Stimulated activated naive B cell treated with anti-CD40 and anti-IgM and Interleukin-4, amounts not matched to agents 10 μg/mL and 1 μg/mL and 100 μg/mL, for 72 hours (primary cell): ENCODE data around the gene MAPT.

Experiments
- ATAC-seq, 2 donors: fragments of 150-1000 bp; cut with Tn5 transposase; replicated peaks; 2 replicates each; pipeline ENCODE4 v1.10.0; 2021; ENCODE audit warnings: moderate library complexity in 1 of 2
- DNase-seq: peaks from one replicate; pipeline ENCODE4 v3.0.0; 2021
- H3K27ac Mint-ChIP-seq: one replicate; pipeline ENCODE4 v1.8.0; 2022; ENCODE audit warnings: mild to moderate bottlenecking, mixed read lengths
- H3K27me3 Mint-ChIP-seq, 2 donors: one replicate each; pipeline ENCODE4 v1.8.0; 2022; ENCODE audit warnings: mixed read lengths in 2 of 2
- H3K36me3 Mint-ChIP-seq, 2 donors: one replicate each; pipeline ENCODE4 v1.8.0; 2022; ENCODE audit warnings: mixed read lengths in 2 of 2, mild to moderate bottlenecking in 1 of 2
- H3K4me1 Mint-ChIP-seq, 2 donors: one replicate each; pipeline ENCODE4 v1.8.0; 2022; ENCODE audit warnings: mixed read lengths in 2 of 2, mild to moderate bottlenecking in 1 of 2
- H3K4me3 Mint-ChIP-seq, 2 donors: one replicate each; pipeline ENCODE4 v1.8.0; 2022; ENCODE audit warnings: mild to moderate bottlenecking in 2 of 2, mixed read lengths in 2 of 2, moderate library complexity in 1 of 2
- H3K9me3 Mint-ChIP-seq, 2 donors: one replicate each; pipeline ENCODE4 v1.8.0; 2022; ENCODE audit warnings: mixed read lengths in 2 of 2, mild to moderate bottlenecking in 1 of 2

Gene MAPT

GRCh38 chr17:45974916-45975630 lies 80.7 kb downstream of the MAPT start:
- H3K4me3 Mint-ChIP-seq: peak overlapping the region; percentile 37 to 39
- peak; percentile 81 for DNase-seq
- H3K36me3 Mint-ChIP-seq: no peaks in the 10 kb centered on the region
- ATAC-seq: peak; percentile 96 to 97
- H3K4me1 Mint-ChIP-seq: peaks cover 19 to 29% of the 10 kb centered on the region in 2 donors
- peaks cover 0 to 3% of the 10 kb centered on the region in 2 donors for H3K9me3 Mint-ChIP-seq
- H3K27ac Mint-ChIP-seq: peak overlapping the region; percentile 71
- peaks cover 4% of the 10 kb centered on the region in 2 donors for H3K27me3 Mint-ChIP-seq

- H3K9me3 Mint-ChIP-seq: peaks cover 0 to 3% of the 10 kb centered on the region in 2 donors
- DNase-seq: peak; percentile 41
- H3K36me3 Mint-ChIP-seq: no peaks in the 10 kb centered on the region
- peak; percentile 72 for ATAC-seq
- H3K4me1 Mint-ChIP-seq: peaks cover 19 to 29% of the 10 kb centered on the region in 2 donors
- H3K4me3 Mint-ChIP-seq: peak overlapping the region; percentile 37 to 39
- no peaks in the 10 kb centered on the region for H3K27me3 Mint-ChIP-seq
- H3K27ac Mint-ChIP-seq: peak overlapping the region; percentile 71
Measured at GRCh38 chr17:45975640-45976295, 81.4 kb downstream of the MAPT start.

DNA sequence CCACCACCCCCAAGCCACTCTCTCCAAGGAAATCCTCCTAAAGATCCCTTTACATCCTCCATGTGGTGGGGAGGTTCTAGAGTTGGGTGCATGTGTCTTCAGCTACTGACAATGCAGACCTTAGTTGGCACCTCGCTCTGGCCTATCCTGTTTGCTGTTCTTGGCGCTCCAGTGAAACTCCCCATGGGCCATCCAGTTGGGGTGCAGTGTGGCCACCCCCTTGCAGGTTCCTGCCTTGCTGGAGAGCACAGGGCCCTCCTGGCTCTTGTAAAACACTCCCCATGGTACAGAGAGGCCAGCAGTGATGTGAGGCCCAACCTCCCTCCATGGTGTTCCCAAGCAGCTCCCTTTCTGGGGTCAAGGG lies 82.0 kb downstream of the MAPT start:
- H3K4me3 Mint-ChIP-seq: peak overlapping the region in 1 of 2 donors; percentile 12
- peak overlapping the region; percentile 71 for H3K27ac Mint-ChIP-seq
- H3K27me3 Mint-ChIP-seq: no peaks in the 10 kb centered on the region
- peaks cover 19 to 29% of the 10 kb centered on the region in 2 donors for H3K4me1 Mint-ChIP-seq
- DNase-seq: no peak
- peaks cover 0 to 3% of the 10 kb centered on the region in 2 donors for H3K9me3 Mint-ChIP-seq
- no peak for ATAC-seq
- H3K36me3 Mint-ChIP-seq: no peaks in the 10 kb centered on the region

DNA sequence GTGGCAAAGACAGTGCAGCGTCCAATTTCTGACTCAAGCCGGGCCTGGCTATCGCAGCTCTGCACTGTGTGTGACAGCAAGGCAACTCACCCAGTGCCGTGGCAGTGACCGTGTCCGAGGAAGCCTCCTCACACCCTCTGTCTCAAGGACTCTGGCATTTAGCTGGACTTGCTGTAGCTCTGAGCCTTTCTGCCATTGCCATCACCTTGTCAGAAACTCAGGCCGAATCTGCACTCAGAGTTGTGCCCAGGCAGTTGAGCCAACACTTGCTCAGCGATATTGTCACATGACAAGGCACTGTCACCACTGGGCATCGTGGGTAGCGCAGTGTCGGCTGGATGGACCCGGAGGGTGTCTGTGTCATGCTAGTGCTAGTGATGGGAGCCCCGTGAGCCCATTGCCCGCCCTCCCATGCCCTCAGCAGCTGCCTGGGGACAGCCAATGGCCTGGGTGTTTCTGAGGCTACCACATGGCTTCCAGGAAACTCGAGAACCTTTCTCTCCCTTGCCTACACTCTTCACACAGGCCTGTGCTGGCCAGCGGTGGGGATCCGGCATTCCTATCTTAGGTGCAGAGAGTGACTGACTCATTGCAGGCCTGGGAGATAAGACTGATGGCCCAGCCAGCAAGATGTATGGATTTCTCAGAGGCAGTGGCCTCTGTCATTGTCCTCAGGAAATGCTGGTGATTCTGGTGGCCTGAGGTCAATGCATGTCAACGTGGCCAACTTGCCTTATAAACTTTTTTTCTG lies 82.6 kb downstream of the MAPT start:
- no peak for DNase-seq
- peak overlapping the region; percentile 71 for H3K27ac Mint-ChIP-seq

DNA sequence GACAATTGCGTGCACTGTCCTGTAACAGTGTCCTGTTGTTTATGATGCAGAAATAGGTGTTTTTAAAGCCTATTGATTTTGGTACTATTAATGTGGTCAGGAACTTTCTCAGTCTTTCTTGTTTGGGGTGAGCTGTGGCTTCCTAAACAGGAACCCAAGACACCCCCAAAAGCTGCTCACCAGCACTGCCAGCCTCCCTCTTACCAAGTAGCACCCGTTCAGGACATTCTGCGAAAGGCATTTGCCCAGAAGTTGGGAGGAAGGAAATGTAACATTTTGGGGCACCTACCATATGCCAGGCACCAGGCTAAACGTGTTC lies 83.1 kb downstream of the MAPT start:
- Mint-ChIP-seq H3K4me1 (peaks cover 19 to 29% of the 10 kb centered on the region in 2 donors), H3K9me3 (no peaks in the 10 kb centered on the region), H3K27ac (no peak overlapping the region), H3K27me3 (peaks cover 0 to 4% of the 10 kb centered on the region in 2 donors), H3K4me3 (no peak overlapping the region), H3K36me3 (no peaks in the 10 kb centered on the region)
- no peak for ATAC-seq
- no peak for DNase-seq

More for the DNA sequence above, 82.6 kb downstream of the MAPT start:
- no peak for ATAC-seq
- Mint-ChIP-seq H3K4me1 (peaks cover 19 to 29% of the 10 kb centered on the region in 2 donors), H3K9me3 (peaks cover 0 to 3% of the 10 kb centered on the region in 2 donors), H3K36me3 (no peaks in the 10 kb centered on the region), H3K4me3 (no peak overlapping the region), H3K27me3 (peaks cover 0 to 4% of the 10 kb centered on the region in 2 donors)

DNA sequence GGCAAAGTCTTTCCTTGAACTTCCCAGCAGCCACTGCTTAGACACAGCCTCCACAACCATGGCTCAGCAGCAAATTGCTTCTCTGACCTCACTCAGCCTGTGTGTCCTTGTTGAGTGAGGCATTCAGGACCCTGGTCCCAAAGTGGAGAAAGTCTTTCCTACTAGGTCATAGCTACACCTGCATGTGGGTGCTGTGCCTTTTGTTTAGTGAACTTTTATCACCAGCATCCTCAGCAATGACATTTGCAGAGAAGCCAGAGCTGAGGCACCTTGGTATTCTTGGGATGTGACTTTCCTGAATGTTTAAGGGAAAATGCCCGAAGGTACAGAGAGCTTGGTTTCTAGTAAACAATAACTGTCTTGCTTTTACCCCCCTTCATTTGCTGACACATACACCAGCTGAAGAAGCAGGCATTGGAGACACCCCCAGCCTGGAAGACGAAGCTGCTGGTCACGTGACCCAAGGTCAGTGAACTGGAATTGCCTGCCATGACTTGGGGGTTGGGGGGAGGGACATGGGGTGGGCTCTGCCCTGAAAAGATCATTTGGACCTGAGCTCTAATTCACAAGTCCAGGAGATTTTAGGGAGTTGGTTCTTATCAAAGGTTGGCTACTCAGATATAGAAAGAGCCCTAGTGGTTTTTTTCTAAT lies 83.7 kb downstream of the MAPT start:
- Mint-ChIP-seq H3K4me1 (peaks cover 19 to 29% of the 10 kb centered on the region in 2 donors), H3K27ac (peak overlapping the region; percentile 42)

GRCh38 chr17:45979137-45979536 lies 84.8 kb downstream of the MAPT start:
- Mint-ChIP-seq H3K36me3 (no peaks in the 10 kb centered on the region), H3K4me3 (no peak overlapping the region), H3K27ac (no peak overlapping the region), H3K9me3 (no peaks in the 10 kb centered on the region), H3K4me1 (peaks cover 19 to 25% of the 10 kb centered on the region in 2 donors), H3K27me3 (peaks cover 3 to 9% of the 10 kb centered on the region in 2 donors)
- ATAC-seq (no peak), DNase-seq (no peak)

More for the DNA sequence above, 83.7 kb downstream of the MAPT start:
- no peak for ATAC-seq
- peaks cover 0 to 4% of the 10 kb centered on the region in 2 donors for H3K27me3 Mint-ChIP-seq
- H3K36me3 Mint-ChIP-seq: no peaks in the 10 kb centered on the region
- no peak overlapping the region for H3K4me3 Mint-ChIP-seq
- DNase-seq: no peak
- no peaks in the 10 kb centered on the region for H3K9me3 Mint-ChIP-seq

DNA sequence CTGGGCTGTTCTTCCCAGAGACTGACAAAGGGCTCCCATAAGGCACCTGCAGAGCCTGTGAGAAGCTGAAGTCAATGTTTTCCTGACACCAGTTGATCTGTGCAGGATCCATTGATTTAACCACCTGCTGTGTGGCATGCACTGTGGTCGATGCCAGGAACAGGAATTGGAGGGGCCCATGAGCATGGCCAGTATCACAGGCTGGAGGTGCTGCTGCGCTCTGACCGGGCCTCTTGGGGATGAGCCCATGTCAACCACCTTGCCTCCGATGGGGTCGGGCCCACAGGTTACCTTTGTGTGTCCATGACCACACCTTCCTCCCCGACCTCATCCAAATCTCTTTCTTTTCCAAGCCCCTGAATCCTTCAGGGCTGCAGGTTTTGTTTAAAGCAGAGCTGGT lies 86.5 kb downstream of the MAPT start:
- Mint-ChIP-seq H3K27me3 (peaks cover 4 to 11% of the 10 kb centered on the region in 2 donors), H3K27ac (no peak overlapping the region), H3K36me3 (no peaks in the 10 kb centered on the region), H3K9me3 (no peaks in the 10 kb centered on the region), H3K4me3 (no peak overlapping the region), H3K4me1 (peaks cover 7 to 8% of the 10 kb centered on the region in 2 donors)
- DNase-seq (no peak), ATAC-seq (no peak)

DNA sequence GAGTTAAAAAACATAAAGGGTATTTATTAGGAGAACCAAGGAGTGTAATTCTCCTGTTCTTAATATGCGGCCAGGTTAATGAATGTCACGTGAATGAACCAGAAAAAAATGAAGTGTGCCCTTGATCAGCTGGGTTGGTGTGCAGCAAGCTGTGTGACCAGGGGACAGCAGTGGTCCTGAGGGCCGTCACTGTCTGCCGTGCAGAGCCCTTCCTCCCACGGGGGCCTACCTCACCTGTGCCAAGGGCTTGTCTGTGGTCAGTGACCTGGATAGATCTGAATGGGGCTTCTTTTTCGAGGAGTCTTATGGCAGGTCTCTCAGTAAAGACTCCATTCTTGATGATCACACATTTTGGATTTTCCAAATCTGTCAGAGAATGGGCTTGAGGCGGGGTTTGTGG lies 87.0 kb downstream of the MAPT start:
- H3K4me3 Mint-ChIP-seq: no peak overlapping the region
- ATAC-seq (no peak), DNase-seq (no peak)
- H3K36me3 Mint-ChIP-seq: no peaks in the 10 kb centered on the region
- peaks cover 4 to 11% of the 10 kb centered on the region in 2 donors for H3K27me3 Mint-ChIP-seq
- H3K9me3 Mint-ChIP-seq: no peaks in the 10 kb centered on the region
- H3K27ac Mint-ChIP-seq: no peak overlapping the region
- peaks cover 2 to 4% of the 10 kb centered on the region in 2 donors for H3K4me1 Mint-ChIP-seq

DNA sequence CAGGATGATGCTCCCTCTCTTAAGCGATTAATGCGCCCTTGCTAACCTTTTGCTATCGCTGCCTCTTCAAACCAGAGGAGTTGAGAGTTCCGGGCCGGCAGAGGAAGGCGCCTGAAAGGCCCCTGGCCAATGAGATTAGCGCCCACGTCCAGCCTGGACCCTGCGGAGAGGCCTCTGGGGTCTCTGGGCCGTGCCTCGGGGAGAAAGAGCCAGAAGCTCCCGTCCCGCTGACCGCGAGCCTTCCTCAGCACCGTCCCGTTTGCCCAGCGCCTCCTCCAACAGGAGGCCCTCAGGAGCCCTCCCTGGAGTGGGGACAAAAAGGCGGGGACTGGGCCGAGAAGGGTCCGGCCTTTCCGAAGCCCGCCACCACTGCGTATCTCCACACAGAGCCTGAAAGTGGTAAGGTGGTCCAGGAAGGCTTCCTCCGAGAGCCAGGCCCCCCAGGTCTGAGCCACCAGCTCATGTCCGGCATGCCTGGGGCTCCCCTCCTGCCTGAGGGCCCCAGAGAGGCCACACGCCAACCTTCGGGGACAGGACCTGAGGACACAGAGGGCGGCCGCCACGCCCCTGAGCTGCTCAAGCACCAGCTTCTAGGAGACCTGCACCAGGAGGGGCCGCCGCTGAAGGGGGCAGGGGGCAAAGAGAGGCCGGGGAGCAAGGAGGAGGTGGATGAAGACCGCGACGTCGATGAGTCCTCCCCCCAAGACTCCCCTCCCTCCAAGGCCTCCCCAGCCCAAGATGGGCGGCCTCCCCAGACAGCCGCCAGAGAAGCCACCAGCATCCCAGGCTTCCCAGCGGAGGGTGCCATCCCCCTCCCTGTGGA lies 88.6 kb downstream of the MAPT start:
- H3K4me3 Mint-ChIP-seq: no peak overlapping the region

DNA sequence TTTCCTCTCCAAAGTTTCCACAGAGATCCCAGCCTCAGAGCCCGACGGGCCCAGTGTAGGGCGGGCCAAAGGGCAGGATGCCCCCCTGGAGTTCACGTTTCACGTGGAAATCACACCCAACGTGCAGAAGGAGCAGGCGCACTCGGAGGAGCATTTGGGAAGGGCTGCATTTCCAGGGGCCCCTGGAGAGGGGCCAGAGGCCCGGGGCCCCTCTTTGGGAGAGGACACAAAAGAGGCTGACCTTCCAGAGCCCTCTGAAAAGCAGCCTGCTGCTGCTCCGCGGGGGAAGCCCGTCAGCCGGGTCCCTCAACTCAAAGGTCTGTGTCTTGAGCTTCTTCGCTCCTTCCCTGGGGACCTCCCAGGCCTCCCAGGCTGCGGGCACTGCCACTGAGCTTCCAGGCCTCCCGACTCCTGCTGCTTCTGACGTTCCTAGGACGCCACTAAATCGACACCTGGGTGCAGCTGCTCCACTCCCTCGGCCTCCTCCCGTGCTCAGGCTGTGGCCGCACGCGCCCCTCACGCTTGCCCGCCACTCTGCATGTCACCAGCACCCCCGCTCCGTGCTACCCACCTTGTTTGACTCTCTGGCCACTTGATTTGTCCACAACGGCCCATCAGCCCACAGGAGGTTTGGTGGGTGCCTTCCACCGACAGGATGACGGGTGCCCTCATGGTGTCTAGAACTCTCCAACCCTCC lies 89.4 kb downstream of the MAPT start:
- Mint-ChIP-seq H3K4me3 (no peak overlapping the region), H3K4me1 (no peaks in the 10 kb centered on the region), H3K36me3 (no peaks in the 10 kb centered on the region), H3K27me3 (peaks cover 4 to 11% of the 10 kb centered on the region in 2 donors), H3K27ac (no peak overlapping the region), H3K9me3 (no peaks in the 10 kb centered on the region)
- DNase-seq (no peak), ATAC-seq (no peak)

More for the DNA sequence above, 88.6 kb downstream of the MAPT start:
- Mint-ChIP-seq H3K27ac (no peak overlapping the region), H3K27me3 (peaks cover 4 to 11% of the 10 kb centered on the region in 2 donors), H3K4me1 (no peaks in the 10 kb centered on the region), H3K9me3 (no peaks in the 10 kb centered on the region), H3K36me3 (no peaks in the 10 kb centered on the region)
- ATAC-seq (no peak), DNase-seq (no peak)

GRCh38 chr17:45984368-45984767 lies 90.0 kb downstream of the MAPT start:
- Mint-ChIP-seq H3K27ac (no peak overlapping the region), H3K4me3 (no peak overlapping the region), H3K27me3 (peaks cover 4 to 11% of the 10 kb centered on the region in 2 donors), H3K36me3 (no peaks in the 10 kb centered on the region), H3K4me1 (no peaks in the 10 kb centered on the region), H3K9me3 (no peaks in the 10 kb centered on the region)
- no peak for DNase-seq
- no peak for ATAC-seq

DNA sequence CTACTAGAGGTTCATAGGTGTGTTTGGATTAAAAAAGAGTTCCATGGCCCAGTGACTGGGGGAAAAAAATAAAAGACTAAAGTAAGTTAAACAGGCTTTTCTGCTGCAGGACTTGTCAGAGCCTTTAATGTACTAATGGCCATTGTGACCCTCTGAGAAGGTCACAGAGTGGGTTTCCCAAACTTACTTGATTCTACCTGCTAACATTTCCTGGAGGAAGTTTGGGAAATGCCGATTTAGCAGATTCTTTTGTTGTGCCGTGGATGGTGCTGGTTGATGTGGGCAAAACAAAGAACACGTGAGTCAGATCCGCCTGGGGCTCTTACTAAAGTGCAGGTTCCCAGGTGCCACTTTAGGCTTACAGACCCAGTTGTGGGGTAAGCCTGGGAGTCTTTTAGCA lies 91.1 kb downstream of the MAPT start:
- H3K27ac Mint-ChIP-seq: no peak overlapping the region
- peaks cover 0 to 1% of the 10 kb centered on the region in 2 donors for H3K36me3 Mint-ChIP-seq
- DNase-seq (no peak), ATAC-seq (no peak)
- H3K9me3 Mint-ChIP-seq: no peaks in the 10 kb centered on the region
- H3K4me1 Mint-ChIP-seq: no peaks in the 10 kb centered on the region
- no peak overlapping the region for H3K4me3 Mint-ChIP-seq
- H3K27me3 Mint-ChIP-seq: peaks cover 4 to 11% of the 10 kb centered on the region in 2 donors
